HTERT RPE-1 (cell line): ENCODE measurements around the gene P3H3.
"Not testable (repeated sequence)": the region's sequence is repeated elsewhere in the genome, so short reads cannot be mapped to it uniquely, and the experiment has no call there.

ENCODE experiments used
- in situ Hi-C: fragments of 300-500 bp; cut with MboI; formaldehyde crosslinking; loops from 4 replicates; pipeline ENCODE4 v1.14.3; 2020; ENCODE audit warnings: low sequenced_read_pairs

Gene P3H3

GRCh38 chr12:6865307-6865706, 37.1 kb downstream of the P3H3 start:
- in situ Hi-C loops = not testable (repeated sequence)

DNA sequence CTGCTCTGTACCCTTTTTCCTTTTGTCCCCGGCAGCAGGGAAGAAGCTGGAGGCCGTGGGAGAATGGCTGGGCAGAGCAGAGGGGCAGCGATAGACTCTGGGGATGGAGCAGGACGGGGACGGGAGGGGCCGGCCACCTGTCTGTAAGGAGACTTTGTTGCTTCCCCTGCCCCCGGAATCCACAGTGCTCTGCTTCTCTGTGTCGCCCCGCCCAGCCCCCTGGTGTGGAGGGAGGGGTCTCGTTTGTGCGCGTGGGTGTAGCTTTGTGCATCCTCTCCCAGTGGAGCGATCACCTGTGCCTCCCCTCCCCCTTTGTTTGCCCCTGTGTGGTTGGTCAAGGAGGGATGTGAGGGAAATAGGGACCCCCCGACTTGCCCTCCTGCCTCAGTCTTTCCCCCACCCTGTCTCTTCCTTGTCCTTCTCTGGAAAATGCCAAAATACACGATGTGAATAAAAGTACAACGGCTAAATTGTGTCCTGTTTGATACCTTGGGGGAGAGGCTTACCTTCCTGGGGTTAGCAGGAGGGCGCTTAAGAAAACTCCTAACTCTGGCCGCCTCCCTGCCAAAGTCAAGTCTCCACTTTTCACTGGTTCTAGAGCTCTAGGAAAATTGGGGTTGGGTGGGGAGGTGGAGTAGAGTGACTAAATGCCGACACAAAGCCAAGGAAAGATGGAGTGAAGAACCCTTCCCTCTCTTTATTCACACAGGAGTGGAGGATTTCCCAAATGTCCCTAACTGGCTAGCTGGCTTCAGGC, 38.1 kb downstream of the P3H3 start:
- in situ Hi-C loops = no loop called here

- in situ Hi-C loops = no loop called here
These were observed 38.8 kb downstream of the P3H3 start for GRCh38 chr12:6866920-6867412.

- in situ Hi-C loops = no loop called here
These were observed 39.4 kb downstream of the P3H3 start, which contains the start of gene TPI1 for GRCh38 chr12:6867413-6868210. TPI1 (plus strand) TSS chr12:6867531; CDS start chr12:6867567, 36 bp downstream.

GRCh38 chr12:6868211-6869048, 40.2 kb downstream of the P3H3 start:
- in situ Hi-C loops = no loop called here

- in situ Hi-C loops = no loop called here
These were observed 41.1 kb downstream of the P3H3 start for GRCh38 chr12:6869049-6870021.

GRCh38 chr12:6870304-6870703, 42.1 kb downstream of the P3H3 start:
- in situ Hi-C loops = not testable (repeated sequence)

DNA sequence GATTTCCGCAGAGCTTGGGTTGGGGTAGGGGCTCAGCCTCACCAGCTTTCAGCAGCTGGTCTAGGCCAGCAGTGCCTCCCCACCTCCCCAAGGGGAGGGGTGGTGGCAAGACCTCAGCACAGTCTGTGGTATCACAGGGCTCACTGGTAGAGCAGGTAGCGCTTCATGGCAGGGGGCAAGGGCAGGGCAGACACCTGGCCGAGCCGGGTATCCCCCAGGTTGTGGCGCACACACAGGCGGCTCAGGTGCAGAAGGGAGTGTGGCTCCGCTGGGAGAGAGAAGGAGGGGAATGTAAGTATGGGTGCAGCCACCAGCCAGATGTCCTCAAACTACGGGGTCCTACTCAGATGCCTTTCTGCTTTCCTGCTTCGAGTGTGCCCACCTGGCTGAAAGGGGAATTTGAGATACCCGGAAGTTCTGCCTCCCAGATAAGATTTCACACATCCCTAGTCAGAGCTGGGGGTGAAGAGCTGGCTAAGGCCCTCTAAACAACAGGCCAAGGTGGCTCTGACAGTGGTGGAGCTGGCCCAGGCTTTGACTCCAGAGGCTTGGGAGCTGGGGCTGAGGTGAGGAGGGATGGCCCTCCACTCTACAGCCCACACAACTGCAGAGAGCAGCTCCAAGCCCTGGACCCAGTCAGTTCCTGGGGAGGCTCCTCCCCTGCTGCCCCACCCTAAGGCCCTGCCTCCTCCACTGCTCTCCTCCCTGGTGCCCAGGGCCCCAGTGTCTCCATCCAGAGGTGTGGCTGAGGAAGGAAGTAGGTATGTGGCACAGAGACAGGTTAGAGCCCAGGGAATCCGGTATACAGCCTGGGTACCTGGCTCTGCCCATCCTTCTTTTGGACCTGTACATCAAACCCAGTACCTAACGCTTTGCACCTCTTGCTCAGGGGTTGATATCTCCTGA, 43.1 kb downstream of the P3H3 start:
- in situ Hi-C loops = no loop called here

DNA sequence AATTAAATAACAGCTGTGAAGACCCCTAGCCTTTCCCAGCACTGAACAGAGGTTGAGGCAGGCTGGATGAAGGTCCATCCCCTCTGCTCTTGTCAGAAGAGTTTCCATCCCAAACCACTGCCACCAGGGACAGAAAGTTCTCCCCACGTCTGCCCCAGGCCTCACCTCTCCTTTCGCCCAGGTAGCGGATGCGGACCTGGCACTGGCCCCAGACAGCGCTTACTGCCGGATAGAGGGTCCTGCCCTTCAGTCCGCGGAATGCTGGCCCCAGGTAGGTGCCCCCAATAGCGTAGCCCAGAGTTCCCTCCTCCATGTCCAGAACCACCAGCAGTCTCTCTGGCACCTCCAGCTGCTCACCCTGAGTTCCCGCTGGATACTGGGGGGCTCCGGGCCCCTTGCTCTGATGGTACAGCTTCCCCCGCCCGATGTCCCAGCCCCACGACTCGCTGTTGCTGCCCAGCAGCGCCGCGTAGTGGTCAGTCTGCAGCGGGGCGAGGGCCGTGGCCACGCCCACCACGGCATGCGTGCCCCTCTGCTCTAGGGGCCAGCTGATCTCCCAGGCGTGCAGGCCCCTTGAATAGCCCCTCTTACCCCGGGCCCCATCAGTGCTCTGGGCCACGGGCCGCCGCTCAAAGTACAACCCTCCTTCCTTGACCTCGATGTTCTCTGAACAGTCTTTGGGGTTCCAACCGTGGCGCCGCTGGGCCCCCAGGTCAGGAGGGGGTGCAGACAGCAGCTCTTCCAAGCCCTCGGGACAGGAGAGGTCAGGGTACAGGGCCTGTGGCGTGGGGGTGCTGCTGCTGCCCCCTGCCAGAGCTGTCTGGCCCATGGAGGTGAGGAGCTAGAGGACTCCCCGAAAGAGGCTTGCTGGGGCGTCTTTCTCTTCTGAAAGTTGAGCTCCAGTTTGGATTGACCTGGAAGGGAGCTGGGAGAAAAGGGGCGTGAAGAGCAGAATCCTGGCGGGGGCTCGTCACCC, 44.2 kb downstream of the P3H3 start:
- in situ Hi-C loops = no loop called here

- in situ Hi-C loops = no loop called here
These were observed 45.1 kb downstream of the P3H3 start, which contains the start of gene SPSB2 for GRCh38 chr12:6873094-6874014. SPSB2 (minus strand) TSS chr12:6873303; CDS start chr12:6872901, 402 bp downstream.

- in situ Hi-C loops = not testable (repeated sequence)
These were observed 45.8 kb downstream of the P3H3 start for GRCh38 chr12:6874015-6874368.

- in situ Hi-C loops = not testable (repeated sequence)
These were observed 51.6 kb downstream of the P3H3 start for GRCh38 chr12:6879824-6880223.

DNA sequence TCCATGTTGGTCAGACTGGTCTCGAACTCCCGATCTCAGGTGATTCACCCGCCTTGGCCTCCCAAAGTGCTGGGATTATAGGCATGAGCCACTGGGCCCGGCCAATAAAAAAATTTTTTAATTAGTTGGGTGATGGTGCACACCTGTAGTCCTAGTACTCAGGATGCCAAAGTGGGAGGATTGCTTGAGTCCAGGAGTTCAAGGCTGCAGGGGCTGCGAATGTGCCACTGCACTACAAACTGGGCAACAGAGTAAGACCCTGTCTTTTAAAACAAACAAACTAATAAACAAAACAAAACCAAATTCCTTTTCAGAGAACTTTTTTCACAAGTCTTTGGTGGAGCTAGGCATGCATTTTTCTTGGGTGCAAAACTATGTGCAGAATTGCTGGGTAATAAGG, 55.0 kb downstream of the P3H3 start:
- in situ Hi-C loops = no loop called here

DNA sequence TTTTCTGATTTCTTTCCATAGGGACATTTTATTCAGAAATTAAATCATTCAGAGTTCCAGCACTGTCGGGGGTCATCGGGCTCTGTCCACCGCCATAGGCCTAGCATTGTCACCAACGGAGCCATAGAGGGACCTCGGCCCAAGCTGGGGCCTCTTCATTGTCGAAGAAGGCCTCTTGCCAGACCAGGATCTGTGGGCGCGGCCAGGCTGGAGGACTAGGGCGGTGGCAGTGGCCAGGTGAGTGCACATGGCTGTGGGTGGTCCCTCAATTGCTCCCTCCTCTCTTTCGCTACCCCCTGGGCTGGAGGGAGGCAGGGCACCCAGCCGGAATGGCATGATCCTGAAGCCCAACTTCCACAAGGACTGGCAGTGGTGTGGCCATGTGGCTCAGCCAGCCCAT, 55.5 kb downstream of the P3H3 start:
- in situ Hi-C loops = no loop called here

- in situ Hi-C loops = no loop called here
These were observed 56.3 kb downstream of the P3H3 start for GRCh38 chr12:6884539-6884938.

GRCh38 chr12:6886206-6886999, 58.2 kb downstream of the P3H3 start:
- in situ Hi-C loops = not testable (repeated sequence)
